ENCODE measurements around the gene CD302. TPM values are rescaled to one million over a fixed set of nuclear protein-coding genes. Genes with fewer than 3 reads are reported as not detected.
"Not testable (repeated sequence)": the region's sequence is repeated elsewhere in the genome, so short reads cannot be mapped to it uniquely, and the experiment has no call there.

Gene CD302
- total RNA-seq, 1 experiment from 2014 or later: 0.21 TPM

DNA sequence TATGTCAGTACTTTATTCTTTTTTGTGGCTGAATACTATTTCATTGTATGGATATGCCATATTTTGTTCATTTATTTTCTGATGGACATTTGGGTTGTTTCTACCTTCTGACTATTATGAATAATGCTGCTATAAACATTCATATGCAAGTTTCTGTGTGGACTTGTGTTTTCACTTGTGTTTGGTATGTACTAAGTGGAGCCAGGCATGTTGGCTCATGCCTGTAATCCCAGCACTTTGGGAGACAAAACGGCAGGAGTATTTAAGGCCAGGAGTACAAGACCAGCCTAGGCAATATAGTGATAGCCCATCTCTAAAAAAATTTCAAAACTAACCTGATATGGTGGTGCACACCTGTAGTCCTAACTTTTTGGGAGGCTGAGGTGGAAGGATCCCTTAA is 62.4 kb downstream of the CD302 start:
- intact Hi-C loops (cut with micrococcal nuclease): no loop called here
- Mint-ChIP-seq H3K36me3 (ENCODE audit: insufficient read depth, unreplicated experiment) (peaks cover 66% of the 10 kb centered on the region), H3K9me3 (ENCODE audit: unreplicated experiment) (no peaks in the 10 kb centered on the region), H3K27ac (ENCODE audit: low read depth, unreplicated experiment) (peak overlapping the region; percentile 71), H3K4me1 (ENCODE audit: insufficient read depth, unreplicated experiment) (peaks cover 5% of the 10 kb centered on the region), H3K27me3 (ENCODE audit: insufficient read depth, unreplicated experiment) (no peaks in the 10 kb centered on the region), H3K4me3 (ENCODE audit: unreplicated experiment) (no peak overlapping the region)
- DNase-seq (ENCODE audit: unreplicated experiment): no peak
- BruUV-seq (replicated peaks): no TSS peak
- ChIA-PET POLR2A (interaction anchor here (0.6 to 4.5 kb wide), 6 partner anchors 12 to 274 kb away, joined by 3 to 42 read pairs (median 4); partner anchors contain the start of gene MARCHF7), CTCF (interaction anchor here (0.6 to 2.1 kb wide), 4 partner anchors 17 to 22 kb away, joined by 3 to 5 read pairs (median 4); no protein-coding TSS in a partner anchor)
- TF ChIP-seq, protein P1, sequence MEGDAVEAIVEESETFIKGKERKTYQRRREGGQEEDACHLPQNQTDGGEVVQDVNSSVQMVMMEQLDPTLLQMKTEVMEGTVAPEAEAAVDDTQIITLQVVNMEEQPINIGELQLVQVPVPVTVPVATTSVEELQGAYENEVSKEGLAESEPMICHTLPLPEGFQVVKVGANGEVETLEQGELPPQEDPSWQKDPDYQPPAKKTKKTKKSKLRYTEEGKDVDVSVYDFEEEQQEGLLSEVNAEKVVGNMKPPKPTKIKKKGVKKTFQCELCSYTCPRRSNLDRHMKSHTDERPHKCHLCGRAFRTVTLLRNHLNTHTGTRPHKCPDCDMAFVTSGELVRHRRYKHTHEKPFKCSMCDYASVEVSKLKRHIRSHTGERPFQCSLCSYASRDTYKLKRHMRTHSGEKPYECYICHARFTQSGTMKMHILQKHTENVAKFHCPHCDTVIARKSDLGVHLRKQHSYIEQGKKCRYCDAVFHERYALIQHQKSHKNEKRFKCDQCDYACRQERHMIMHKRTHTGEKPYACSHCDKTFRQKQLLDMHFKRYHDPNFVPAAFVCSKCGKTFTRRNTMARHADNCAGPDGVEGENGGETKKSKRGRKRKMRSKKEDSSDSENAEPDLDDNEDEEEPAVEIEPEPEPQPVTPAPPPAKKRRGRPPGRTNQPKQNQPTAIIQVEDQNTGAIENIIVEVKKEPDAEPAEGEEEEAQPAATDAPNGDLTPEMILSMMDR (IDR thresholded peaks at IDR 0.05; ENCODE audit: unreplicated experiment): no peak

- TF ChIP-seq, protein P1 (IDR thresholded peaks at IDR 0.05; ENCODE audit: unreplicated experiment): no peak
- Mint-ChIP-seq H3K27me3 (ENCODE audit: insufficient read depth, unreplicated experiment) (no peaks in the 10 kb centered on the region), H3K9me3 (ENCODE audit: unreplicated experiment) (no peaks in the 10 kb centered on the region), H3K36me3 (ENCODE audit: insufficient read depth, unreplicated experiment) (peaks cover 71% of the 10 kb centered on the region), H3K4me1 (ENCODE audit: insufficient read depth, unreplicated experiment) (peaks cover 7% of the 10 kb centered on the region), H3K4me3 (ENCODE audit: unreplicated experiment) (no peak overlapping the region), H3K27ac (ENCODE audit: low read depth, unreplicated experiment) (no peak overlapping the region)
- no peak for DNase-seq (ENCODE audit: unreplicated experiment)
- intact Hi-C loops (cut with micrococcal nuclease): no loop called here
- BruUV-seq (replicated peaks): no TSS peak
- ChIA-PET CTCF (interaction anchor here (0.7 kb wide), 1 partner anchor 318 kb away, joined by 3 read pairs; no protein-coding TSS in a partner anchor), POLR2A (interaction anchor here (1.0 to 1.2 kb wide), 2 partner anchors 8 to 17 kb away, joined by 3 to 5 read pairs; partner anchors contain the start of gene MARCHF7)
Measured at GRCh38 chr2:159728629-159729028, 69.4 kb downstream of the CD302 start.

GRCh38 chr2:159725713-159726112 is 72.3 kb downstream of the CD302 start:
- intact Hi-C loops (cut with micrococcal nuclease): no loop called here
- no peaks in the 10 kb centered on the region for H3K9me3 Mint-ChIP-seq (ENCODE audit: unreplicated experiment)
- no TSS peak for BruUV-seq (replicated peaks)
- H3K4me1 Mint-ChIP-seq (ENCODE audit: insufficient read depth, unreplicated experiment): peaks cover 7% of the 10 kb centered on the region
- H3K36me3 Mint-ChIP-seq (ENCODE audit: insufficient read depth, unreplicated experiment): peaks cover 60% of the 10 kb centered on the region
- ChIA-PET POLR2A (interaction anchor here (5.9 kb wide), 1 partner anchor 13 kb away, joined by 30 read pairs; the partner anchor contains the start of gene MARCHF7), CTCF (interaction anchor here (1.4 kb wide), 1 partner anchor 11 kb away, joined by 3 read pairs; no protein-coding TSS in a partner anchor)
- TF ChIP-seq, protein P1 (IDR thresholded peaks at IDR 0.05; ENCODE audit: unreplicated experiment): no peak
- no peaks in the 10 kb centered on the region for H3K27me3 Mint-ChIP-seq (ENCODE audit: insufficient read depth, unreplicated experiment)
- no peak overlapping the region for H3K4me3 Mint-ChIP-seq (ENCODE audit: unreplicated experiment)
- DNase-seq (ENCODE audit: unreplicated experiment): no peak
- no peak overlapping the region for H3K27ac Mint-ChIP-seq (ENCODE audit: low read depth, unreplicated experiment)

GRCh38 chr2:159724795-159725572 is 73.0 kb downstream of the CD302 start:
- POLR2A ChIA-PET: interaction anchor here (5.9 kb wide), 1 partner anchor 12 kb away, joined by 30 read pairs; the partner anchor contains the start of gene MARCHF7
- CTCF ChIA-PET: interaction anchor here (1.4 kb wide), 1 partner anchor 10 kb away, joined by 3 read pairs; no protein-coding TSS in a partner anchor
- H3K9me3 Mint-ChIP-seq (ENCODE audit: unreplicated experiment); intact Hi-C loops (cut with micrococcal nuclease); H3K27ac Mint-ChIP-seq (ENCODE audit: low read depth, unreplicated experiment); H3K27me3 Mint-ChIP-seq (ENCODE audit: insufficient read depth, unreplicated experiment); H3K4me3 Mint-ChIP-seq (ENCODE audit: unreplicated experiment); BruUV-seq (replicated peaks); DNase-seq (ENCODE audit: unreplicated experiment); H3K4me1 Mint-ChIP-seq (ENCODE audit: insufficient read depth, unreplicated experiment): not testable (repeated sequence)
- peaks cover 60% of the 10 kb centered on the region for H3K36me3 Mint-ChIP-seq (ENCODE audit: insufficient read depth, unreplicated experiment)

Data from MCF 10A (cell line).